GM19372 (cell line): ENCODE measurements around the gene SLIT1.

Source experiments
- ATAC-seq: cut with Tn5 transposase; IDR thresholded peaks from one replicate; pipeline ENCODE4 v1.9.1; 2021; ENCODE audit warnings: mild to moderate bottlenecking, low read depth, moderate library complexity; ENCODE audit not compliant: unreplicated experiment

The SLIT1 gene

DNA sequence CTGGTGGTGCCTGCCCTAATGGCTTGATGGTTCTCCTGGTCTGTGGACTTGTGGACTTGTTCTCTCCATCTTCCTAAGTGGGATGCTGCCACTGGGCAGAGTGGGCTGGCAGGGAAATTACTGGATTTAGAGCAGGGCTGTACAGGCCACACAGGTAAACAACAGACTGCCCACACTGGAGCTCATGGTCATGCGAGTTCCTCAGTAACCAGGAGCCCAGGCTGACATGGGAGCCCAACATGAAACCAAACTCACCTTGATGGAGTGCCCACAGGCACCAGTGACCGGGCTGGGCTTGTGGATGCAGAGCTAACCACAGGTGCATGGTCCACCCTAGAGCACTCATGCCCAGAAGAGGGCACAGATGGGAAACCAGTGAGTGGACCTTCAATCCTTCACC lies 116.7 kb downstream of the SLIT1 start:
- no peak for ATAC-seq

DNA sequence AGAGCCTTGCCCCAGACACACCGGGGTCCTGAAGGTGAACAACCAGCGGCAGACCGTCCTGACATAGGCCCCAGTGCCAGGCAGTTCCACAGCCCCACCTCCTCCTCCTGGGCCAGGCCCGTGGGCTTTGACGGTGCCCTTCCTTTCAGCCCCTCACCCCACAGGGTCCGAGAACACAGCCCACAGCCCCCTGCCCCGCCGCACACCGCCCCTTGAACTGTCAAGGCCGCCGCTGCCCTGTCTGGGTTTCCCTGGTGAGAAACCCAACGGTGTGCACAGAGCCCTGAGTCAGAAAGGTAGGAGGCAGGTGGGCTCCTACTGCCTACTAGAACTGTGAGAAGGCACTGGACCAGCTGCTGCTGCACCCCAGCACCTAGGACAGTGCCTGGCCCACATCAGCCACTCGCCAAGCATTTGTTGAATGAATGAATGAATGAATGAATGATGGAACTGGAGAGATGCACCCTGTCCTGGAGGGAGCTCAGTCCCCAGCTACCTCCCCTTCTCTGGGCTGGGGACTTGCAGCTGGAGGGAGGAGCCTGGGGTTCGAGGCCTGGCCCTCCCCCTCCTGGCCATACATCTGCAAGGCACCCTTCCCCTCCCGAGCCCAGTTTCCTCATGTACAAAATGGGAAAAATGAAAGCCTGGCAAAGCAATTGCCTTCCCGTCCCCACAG lies 117.9 kb downstream of the SLIT1 start:
- ATAC-seq: no peak

DNA sequence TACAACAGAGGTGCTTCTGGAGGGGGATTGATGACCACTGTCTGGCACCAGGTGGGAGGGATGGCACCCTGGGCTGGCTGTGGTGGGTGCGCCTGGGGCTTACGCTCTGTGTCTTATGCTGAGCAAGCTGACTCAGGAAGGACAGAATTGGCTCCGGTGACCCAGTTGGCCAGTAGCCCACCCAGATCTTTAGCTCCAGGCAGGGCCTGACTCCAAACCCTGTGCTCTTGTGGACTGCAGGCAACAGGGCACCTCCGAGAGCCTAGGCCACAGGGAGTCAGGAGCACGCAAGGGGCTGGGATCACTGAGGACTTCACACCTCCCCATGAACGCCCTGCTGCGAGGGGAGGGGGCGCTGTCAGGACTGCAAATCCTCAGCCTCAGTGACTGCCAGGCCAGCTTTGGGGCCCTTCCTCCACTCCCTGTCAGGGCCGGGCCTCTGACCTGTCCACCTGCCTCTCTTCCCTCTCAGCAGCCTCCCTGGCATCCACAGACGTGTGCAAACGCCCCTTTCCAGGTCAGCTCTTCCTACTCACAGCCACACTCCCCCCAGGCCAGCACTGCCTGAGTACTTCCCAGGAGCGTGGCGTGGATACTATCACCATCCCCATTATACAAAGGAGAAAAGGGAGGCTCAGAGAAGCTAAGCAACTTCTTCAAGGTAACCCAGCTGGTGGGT lies 118.7 kb downstream of the SLIT1 start:
- ATAC-seq: no peak

DNA sequence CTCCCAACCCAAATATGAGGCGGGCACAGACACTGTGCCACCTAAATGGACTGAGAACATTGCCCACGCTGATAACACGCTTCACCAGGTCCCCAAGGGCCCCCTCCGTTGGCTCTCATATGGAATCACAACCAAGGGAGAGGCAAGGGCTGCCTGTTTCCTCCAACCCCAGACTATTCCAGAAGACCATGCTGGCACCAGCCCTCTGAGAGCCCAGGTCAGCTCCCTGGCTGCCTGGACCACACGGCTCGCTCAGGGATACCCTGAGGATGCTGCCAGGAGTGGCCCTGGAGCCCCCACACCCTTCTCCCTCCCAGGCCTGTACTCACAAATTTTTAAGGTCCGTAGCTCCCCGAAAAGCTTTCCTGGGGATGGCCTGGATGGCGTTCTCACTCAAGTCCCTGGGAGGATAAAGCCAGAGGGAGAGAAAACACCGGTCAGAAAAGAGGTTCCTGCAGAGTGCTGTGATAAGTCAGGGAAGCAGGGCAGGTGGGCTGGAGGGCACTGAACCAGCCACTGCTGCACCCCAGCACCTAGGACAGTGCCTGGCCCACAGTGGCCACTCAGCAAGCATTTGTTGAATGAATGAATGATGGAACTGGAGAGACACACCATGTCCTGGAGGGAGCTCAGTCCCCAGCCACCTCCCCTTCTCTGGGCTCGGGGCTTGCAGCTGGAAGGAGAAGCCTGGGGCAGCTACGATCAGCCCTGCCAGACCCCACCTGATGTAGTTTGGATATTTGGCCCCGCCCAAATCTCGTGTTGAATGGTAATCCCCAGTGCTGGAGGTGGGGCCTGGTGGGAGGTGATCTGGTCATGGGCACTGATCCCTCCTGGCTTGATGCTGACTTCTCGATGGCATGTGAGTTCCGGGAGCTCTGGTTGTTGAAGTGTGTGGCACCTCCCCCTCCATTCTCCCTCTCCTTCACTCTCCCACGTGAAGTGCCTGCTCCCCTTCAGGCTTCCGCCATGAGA lies 119.8 kb downstream of the SLIT1 start:
- no peak for ATAC-seq

DNA sequence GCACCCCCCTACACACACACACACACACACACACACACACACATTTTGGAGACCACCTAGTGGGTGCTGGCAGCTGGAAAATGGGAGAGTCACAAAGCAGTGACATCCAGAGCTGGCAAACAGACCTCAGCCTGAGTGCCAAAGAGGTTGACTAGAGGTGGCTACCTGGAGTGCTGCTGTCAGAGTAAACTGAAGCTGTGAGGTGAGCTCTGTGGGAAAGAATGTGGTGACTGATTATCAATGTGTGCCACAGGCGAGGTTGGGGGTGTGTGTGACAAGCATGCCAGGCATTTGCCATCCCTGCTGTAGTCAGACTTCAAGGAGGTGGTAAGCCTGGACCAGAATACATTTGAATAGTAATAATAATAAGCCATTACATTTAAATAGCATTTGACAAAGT lies 120.6 kb downstream of the SLIT1 start:
- ATAC-seq: no peak

DNA sequence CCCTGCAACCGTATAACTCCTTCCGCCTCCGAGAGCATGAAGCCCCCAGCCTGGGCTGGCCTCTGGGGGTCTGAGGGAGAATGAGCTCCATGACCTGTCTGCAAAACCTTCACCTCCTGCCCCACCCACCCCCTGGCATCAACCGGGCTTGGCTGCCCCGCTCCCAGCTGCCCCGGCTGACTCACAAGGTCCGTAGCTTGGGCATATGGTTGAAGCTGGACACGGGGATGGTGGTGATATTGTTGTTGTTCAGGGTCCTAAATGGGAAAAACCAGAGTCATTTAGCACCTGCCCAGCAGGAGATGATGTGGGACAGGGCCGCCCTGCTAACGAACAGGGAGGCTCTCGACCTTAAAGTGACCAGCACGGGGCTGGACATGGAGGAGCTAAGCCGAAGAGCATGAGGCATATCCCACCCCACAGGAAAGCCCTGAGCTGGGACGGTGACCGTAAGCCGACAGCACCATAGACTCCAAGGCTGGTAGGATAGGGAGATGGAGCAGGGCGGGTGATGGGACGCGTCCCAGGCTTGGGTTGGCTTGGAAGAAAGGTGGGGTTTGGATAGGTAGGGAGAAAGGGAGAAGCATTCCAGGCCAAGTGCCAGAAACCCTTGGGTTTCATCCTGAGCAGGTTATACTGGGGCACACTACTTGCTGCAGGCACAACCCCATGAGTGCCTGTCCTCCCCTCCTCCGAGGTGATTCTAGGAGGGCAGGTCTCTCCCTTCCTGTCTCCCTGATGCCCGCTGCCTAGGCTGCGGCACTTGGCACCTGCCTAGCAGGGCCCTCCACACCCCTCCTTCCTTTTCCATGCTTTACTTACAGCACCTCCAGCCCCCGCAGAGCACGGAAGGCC lies 121.5 kb downstream of the SLIT1 start:
- no peak for ATAC-seq

DNA sequence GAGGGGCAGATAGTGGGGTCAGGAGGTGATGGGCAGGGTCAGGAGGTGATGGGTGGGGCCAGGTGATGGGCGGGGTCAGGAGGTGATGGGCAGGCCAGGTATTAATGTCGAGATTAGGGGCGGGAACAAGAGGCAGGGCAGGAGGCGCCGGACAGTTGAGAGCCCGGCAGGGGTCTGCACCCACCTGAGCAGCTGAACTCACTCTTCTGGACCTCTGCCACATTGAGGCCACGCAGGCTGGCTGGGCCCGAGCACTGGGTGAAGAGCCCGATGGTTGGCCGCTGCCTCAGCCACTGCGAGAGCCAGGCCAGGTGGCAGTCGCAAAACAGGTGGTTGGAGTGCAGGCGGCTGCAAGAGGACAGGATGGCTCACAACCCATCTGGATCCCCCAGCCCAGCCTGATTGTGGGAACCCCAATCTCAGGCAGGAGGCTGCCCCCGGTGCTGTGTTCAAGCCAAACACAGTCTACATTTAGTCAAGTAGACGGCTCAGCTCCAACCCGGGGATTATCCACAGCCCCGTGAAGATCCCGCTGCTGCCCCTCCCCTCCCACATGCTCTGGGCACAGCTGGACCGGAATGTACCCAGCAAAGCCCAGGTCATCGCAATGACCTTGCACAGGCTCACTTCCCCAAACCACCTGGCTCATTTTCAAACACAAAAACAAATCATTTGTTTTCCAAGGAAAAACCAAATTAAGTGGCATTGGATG lies 122.3 kb downstream of the SLIT1 start:
- no peak for ATAC-seq

DNA sequence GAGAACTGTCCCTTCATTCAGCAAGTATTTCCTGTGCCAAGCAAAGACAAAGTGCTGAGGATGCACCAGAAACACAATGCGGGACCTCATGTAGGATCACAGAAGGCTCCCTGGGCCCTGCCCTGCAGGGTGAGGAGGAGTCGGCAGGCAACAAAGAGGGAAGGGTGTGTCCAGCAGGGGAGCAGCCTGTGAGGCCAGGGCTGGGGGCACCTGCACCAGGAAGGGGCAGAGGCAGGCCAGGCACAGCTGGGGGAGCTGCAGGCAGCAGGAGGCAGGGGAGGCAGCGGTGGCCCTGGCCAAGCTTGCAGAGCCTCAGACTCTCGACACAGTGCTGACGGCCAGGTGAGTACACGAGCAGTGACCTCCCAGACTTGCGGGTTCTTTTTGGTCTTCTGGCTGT lies 123.3 kb downstream of the SLIT1 start:
- no peak for ATAC-seq

DNA sequence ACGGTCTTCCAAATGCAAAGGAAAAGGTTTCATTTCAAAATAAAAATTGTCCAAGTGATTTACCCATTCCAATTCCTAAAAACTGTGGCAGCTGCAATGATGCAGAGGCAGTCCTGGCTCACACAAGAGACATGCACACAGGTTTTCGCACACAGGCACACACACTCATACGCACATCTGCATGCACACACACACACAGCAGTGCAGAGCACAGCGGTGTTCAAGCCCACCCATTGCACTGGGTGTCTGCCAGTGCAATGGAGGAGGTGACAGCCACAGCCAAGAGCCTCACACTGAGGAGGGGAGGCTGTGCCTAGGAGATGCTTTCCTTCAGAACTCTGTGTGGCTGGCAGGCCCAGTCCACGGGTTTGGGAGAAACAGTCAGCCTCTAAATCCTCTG lies 123.7 kb downstream of the SLIT1 start:
- no peak for ATAC-seq

DNA sequence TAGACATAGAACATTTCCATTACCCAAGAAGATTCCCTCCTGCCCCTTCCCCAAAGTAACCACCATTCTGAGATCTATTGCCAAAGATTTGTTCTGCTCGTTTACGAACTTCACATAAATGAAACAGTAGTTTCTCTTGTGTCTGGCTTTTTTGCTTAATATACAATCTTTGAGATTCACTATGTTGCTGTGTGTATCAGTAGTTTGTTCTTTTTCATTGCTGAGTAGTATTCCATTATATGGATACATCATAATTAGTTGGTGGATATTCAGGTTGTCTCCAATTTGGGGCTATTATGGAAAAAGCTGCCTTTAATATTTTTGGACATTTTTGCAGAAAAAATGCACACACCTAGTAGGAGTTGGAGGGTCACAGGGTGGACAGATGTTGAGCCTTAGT lies 124.3 kb downstream of the SLIT1 start:
- no peak for ATAC-seq

DNA sequence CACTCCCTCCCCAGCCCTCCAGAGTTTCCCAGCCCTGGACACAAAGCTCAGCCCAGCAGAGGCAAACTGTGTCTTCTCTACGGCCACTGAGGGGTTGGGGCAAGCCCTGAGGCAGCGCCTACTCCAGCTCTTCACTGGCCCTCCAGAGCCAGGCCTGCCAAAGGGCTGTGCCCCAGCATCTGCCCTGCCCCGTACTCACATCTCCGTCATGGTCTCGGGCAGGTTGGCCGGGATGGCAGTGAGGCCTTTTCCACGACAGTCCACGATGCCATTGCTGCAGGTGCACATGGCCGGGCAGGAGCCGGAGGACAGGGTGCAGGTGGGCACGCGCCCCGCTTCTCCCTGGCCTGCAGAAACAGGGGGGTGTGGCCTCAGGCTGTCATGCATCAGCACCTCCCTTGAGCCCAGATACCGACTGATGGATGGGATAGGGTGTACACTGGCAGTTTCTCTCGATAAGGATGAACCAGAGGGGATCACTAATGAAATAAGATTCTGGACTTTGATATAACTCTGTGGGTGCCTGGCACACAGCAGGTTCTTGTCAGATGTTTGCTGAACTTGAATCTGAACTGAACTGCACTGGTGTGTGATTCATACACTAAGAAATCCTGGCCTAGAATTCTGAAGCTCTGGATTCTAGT lies 125.2 kb downstream of the SLIT1 start:
- no peak for ATAC-seq

DNA sequence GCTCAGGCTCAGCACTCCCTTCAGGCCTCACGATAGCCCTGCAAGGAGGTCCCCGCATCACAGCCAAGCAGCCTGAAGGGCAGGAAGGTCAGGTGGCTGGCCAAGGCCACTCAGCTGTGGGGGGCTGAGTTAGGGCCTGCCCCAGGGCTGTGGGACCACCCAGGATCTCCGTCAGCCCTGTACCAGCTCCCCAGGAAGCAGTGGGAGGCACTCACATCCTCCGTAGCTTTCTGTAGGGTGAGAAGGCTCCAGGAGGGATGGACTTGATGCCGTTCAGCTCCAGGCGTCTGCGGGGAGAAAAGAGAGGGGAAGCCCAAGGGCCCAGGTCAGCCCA lies 125.9 kb downstream of the SLIT1 start:
- ATAC-seq: no peak

DNA sequence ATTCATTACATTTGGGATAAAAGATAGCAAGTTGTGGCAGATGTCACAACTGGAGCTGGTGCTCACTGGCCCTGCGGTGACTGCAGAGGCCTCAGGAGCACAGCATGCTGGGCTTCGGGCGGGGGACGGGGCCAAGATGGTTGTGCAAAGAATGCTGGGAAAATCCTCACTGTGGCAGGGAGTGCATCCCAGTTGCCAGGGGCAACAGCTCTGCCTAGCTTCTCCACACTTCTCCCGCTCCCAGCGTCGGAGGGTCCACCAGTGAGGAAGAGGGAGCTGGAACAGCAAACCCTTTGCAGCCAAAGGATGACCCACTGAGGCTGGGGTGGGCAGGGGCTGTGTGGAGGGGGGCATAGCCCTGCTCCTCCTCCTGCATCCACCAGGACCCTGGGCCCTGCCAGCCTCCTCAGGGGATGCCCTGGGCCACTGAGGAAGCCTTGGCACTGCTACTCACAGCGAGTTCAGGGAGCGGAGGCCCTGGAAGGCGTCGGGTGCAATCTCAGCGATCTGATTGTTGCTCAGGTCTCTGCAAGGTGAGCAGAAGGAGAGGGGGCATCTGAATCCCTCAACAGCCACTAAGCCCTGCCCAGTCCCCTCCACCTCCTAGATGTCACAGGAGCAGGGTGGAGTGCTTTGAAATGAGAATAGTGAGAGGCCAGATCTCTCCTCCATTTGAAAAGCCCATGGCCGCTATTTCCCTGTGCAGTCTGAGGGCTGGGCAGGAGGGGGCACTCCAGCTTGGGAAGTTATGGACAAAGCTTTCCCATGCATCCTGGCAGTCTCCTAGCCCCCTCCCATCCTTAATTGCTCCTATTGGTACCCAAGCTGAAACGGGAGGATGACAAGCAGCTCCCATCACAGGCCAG lies 126.5 kb downstream of the SLIT1 start:
- no peak for ATAC-seq

DNA sequence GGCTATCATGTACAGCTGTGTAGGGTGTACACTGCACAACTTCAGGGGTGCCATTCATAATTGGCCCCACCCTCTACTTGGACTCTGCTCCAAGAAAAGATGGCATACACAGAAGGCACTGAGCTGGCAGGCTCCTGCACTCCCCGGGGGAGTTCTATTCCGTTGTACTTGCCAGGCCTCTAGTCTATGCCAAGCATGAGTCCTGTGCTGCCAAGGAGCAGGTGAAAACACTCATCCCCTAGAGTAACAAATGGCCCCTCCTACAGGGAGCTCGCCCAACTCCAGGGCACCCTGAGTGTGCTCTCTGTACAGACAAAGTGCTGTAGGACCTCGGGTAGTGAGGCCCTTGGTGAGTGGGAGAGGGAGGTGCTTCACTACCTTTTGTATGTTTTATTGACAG lies 127.2 kb downstream of the SLIT1 start:
- ATAC-seq: no peak

DNA sequence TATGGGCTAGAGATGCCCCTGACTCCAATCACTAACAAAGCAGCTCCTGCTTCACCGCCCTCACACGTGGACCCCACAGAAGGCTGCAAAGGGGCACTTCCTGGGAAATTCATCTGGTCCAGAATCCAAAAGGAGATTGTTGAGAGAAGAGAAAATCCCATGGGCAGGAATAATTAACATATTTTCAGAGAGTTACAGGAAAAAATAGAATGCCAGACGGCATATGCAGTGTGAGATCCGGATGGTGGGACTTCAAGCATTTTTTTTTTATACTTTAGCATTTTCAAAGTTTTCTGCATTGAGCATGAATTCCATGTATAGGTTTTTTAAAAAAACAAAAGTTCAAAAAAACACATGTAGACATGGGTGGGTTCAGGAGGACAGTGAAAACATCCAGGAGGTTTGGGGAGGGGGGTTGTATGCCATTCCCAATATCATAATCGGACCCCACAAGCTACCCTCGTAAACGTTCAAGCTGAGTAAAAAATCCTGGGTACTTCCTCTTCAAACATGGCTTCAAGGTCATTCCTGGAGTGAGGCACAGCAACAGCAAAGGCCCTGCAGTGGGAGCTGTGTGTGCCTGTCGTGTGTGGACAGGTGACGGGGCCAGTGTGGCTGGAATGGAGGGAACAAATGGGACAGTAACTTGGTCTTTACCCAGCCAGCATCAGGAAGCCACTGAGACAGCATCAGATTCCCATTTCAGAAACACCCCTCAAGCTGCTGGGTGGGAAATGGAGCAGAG lies 128.1 kb downstream of the SLIT1 start:
- no peak for ATAC-seq

DNA sequence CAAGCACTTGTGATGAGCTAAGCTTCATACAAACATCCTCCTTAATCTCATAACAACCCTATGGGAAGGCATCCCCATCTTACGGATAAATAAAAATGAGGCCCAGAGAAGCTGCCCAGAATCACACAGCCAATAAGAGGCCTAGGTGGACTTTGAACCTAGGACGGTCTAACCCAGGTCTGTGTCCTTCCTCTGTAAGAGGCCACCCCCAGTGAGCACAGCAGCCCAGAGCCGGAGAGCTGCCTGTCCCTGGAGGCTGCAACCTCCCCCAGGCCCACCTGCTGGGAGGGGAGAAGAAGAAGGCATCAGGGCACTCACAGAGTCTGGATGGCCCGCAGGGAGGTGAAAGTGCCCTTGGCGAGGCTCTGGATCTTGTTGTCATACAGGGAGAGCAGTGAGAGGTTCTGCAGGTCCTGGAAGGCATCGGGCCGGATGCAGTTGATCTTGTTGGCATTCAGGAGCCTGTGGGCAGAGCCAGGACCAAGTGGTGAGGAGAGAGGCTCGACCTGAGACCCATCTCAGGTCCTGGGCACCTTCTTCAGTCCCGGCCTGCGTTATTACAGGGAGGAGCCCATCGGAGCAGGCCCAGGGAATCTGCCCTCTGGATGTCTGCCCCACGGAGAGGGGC lies 129.6 kb downstream of the SLIT1 start:
- no peak for ATAC-seq

DNA sequence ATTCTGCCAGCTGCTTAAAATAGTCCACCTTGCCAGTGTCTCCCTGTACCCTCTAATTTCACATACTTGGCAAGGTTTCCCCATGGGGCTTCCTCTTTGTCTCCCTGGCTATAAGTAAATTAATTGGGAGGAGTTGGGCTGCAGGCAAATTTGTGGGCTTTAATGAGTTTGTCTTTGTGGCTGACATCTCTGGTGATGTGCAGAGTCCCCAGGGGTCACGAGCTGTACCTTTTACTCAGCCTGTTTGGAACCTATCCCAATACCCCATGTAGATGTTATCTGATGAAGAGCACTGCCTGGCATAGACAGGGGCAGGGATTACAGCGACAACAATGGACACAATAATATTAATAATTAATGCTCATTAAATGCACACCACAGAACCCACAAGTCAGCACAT lies 132.5 kb downstream of the SLIT1 start:
- no peak for ATAC-seq
